CD14-positive monocyte (primary cell): ENCODE data around the gene ADAM19. TPM values are rescaled to one million over a fixed set of nuclear protein-coding genes. Genes with fewer than 3 reads are reported as not detected.

Source experiments
- DNase-seq, 3 donors: peaks; one replicate each; pipeline ENCODE4 v3.0.0-alpha.2; 2011 to 2022
- H2AFZ ChIP-seq: 2 replicates; pipeline ENCODE4 v1.6.0; 2012; ENCODE audit warnings: mild to moderate bottlenecking, low read depth, low read length, inconsistent platforms; ENCODE audit not compliant: insufficient read depth, poor library complexity, severe bottlenecking
- H3K27ac ChIP-seq, 2 donors: 1 replicate in 1 of 2; 2 replicates in 1 of 2; pipeline ENCODE4 v1.5.1; 2012 to 2013; ENCODE audit warnings: low read length in 2 of 2, control low read depth in 1 of 2, inconsistent platforms in 1 of 2, low read depth in 1 of 2, mild to moderate bottlenecking in 1 of 2
- H3K27me3 ChIP-seq, 2 donors: one replicate each; pipeline versions ENCODE4 v1.6.0 to v1.6.1; 2011 to 2013; ENCODE audit warnings: low read length in 2 of 2; ENCODE audit not compliant: control insufficient read depth in 2 of 2, insufficient read depth in 2 of 2
- H3K36me3 ChIP-seq, 2 donors: replicated peaks in 1 of 2; 1 replicate in 1 of 2; 2 replicates in 1 of 2; pipeline versions ENCODE4 v1.5.1 to v1.6.1; 2012 to 2013; ENCODE audit warnings: low read length in 2 of 2, control low read depth in 1 of 2, inconsistent platforms in 1 of 2, mild to moderate bottlenecking in 1 of 2; ENCODE audit not compliant: insufficient read depth in 2 of 2, control insufficient read depth in 1 of 2
- H3K4me1 ChIP-seq, 2 donors: 1 replicate in 1 of 2; 2 replicates in 1 of 2; pipeline versions ENCODE4 v1.5.1 to v1.6.1; 2012 to 2013; ENCODE audit warnings: low read length in 2 of 2, control low read depth in 1 of 2, inconsistent platforms in 1 of 2, mild to moderate bottlenecking in 1 of 2, moderate library complexity in 1 of 2; ENCODE audit not compliant: insufficient read depth in 2 of 2, control insufficient read depth in 1 of 2
- H3K4me2 ChIP-seq: replicated peaks from 2 replicates; pipeline ENCODE3; 2012; ENCODE audit warnings: low read length, moderate library complexity, mild to moderate bottlenecking; ENCODE audit not compliant: poor library complexity, severe bottlenecking; ENCODE audit errors: extremely low read depth
- H3K4me3 ChIP-seq, 3 experiments: fragments of 200-600 bp in 1 of 3; sonication (generic) in 1 of 3; replicated peaks in 1 of 3; 1 replicate in 2 of 3; 2 replicates in 1 of 3; pipeline ENCODE4 v1.5.1; 2011 to 2013; ENCODE audit warnings: low read length in 3 of 3, mild to moderate bottlenecking in 3 of 3, control low read depth in 2 of 3, low read depth in 2 of 3, inconsistent platforms in 1 of 3, moderate library complexity in 1 of 3
- H3K79me2 ChIP-seq: 2 replicates; pipeline ENCODE4 v1.6.0; 2012; ENCODE audit warnings: mild to moderate bottlenecking, control low read depth, inconsistent platforms, low read length, moderate library complexity; ENCODE audit not compliant: insufficient read depth
- H3K9ac ChIP-seq: 2 replicates; pipeline ENCODE4 v1.6.0; 2017; ENCODE audit warnings: low read length, mild to moderate bottlenecking; ENCODE audit not compliant: insufficient read depth, poor library complexity, severe bottlenecking
- H3K9me3 ChIP-seq, 2 donors: replicated peaks in 1 of 2; 1 replicate in 1 of 2; 2 replicates in 1 of 2; pipeline versions ENCODE4 v1.5.1 to v1.6.1; 2012 to 2013; ENCODE audit warnings: low read length in 2 of 2, control low read depth in 1 of 2; ENCODE audit not compliant: control insufficient read depth in 1 of 2, insufficient read depth in 1 of 2
- H4K20me1 ChIP-seq: 2 replicates; pipeline ENCODE4 v1.6.0; 2012; ENCODE audit warnings: mild to moderate bottlenecking, low read length, control low read depth, moderate library complexity; ENCODE audit not compliant: insufficient read depth
- H3K27ac Mint-ChIP-seq, 7 donors: one replicate each; pipeline ENCODE4 v1.8.0; 2020; ENCODE audit warnings: mild to moderate bottlenecking in 7 of 7, mixed read lengths in 7 of 7, moderate library complexity in 6 of 7, inconsistent platforms in 2 of 7
- H3K27me3 Mint-ChIP-seq, 3 donors: one replicate each; pipeline ENCODE4 v1.8.0; 2021 to 2022; ENCODE audit warnings: low read depth in 3 of 3, mild to moderate bottlenecking in 3 of 3, mixed read lengths in 3 of 3, moderate library complexity in 3 of 3, inconsistent platforms in 1 of 3
- H3K36me3 Mint-ChIP-seq, 2 donors: one replicate each; pipeline ENCODE4 v1.8.0; 2020; ENCODE audit warnings: mixed read lengths in 2 of 2, inconsistent platforms in 1 of 2, mild to moderate bottlenecking in 1 of 2
- H3K4me1 Mint-ChIP-seq: one replicate; pipeline ENCODE4 v1.8.0; 2020; ENCODE audit warnings: mild to moderate bottlenecking, mixed read lengths
- H3K4me3 Mint-ChIP-seq, 2 donors: one replicate each; pipeline ENCODE4 v1.8.0; 2020; ENCODE audit warnings: mild to moderate bottlenecking in 2 of 2, mixed read lengths in 2 of 2, moderate library complexity in 1 of 2
- H3K9me3 Mint-ChIP-seq, 7 donors: one replicate each; pipeline ENCODE4 v1.8.0; 2020 to 2022; ENCODE audit warnings: mixed read lengths in 7 of 7, mild to moderate bottlenecking in 6 of 7, moderate library complexity in 6 of 7, inconsistent platforms in 2 of 7
- WGBS: methylation state at CpG from one replicate; pipeline ENCODE4 v1.1.5; 2013; ENCODE audit warnings: missing lambda C conversion rate; ENCODE audit not compliant: insufficient coverage; 5-methylcytosine and 5-hydroxymethylcytosine counted together
- intact Hi-C, 2 donors: fragments of 100-400 bp; cut with micrococcal nuclease; formaldehyde crosslinking; loops; one replicate each; pipeline versions ENCODE4 v1.15.0 to v1.15.1; 2023
- polyA plus RNA-seq, 3 donors: library from polyadenylated mRNA; depleted of rRNA in 1 of 3; unstranded in 2 of 3; stranded (reverse) in 1 of 3; fragments of 300-500 nt in 2 of 3; fragments of >200 nt in 1 of 3; fragmentation: Illumina TruSeq in 2 of 3; gene quantifications; 1 replicate in 2 of 3; 2 replicates in 1 of 3; pipeline ENCODE4 v1.2.3, GENCODE V29; 2012 to 2021
- TF ChIP-seq, protein P1 (sequence below): fragments of 200-600 bp; IDR thresholded peaks from one replicate; pipeline ENCODE4 v1.8.0; 2022; ENCODE audit warnings: antibody characterized with exemption, mild to moderate bottlenecking

Gene ADAM19
- polyA plus RNA-seq, 3 donors, result 3.0 to 12.7 (median 6.2) TPM

DNA sequence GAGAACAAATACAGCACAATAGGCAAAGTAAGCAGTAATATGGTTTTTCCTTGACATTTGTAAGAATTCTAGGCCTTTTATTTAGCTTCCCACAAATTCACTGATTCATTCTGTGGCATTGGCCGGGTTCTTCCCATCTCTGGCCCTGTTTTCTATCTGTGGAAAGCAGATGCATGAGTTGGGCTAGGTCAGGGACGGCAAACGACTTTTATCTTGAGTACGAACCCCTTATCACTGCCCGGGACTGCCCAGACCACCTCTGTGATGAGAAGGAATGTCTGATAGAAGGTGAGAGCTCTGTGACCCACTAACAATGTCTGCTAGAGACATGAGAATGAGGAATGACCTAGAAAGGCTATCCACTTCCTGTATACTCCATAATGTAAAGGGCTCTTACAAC, 35.4 kb upstream of the ADAM19 start:
- Mint-ChIP-seq H3K9me3 (no peaks in the 10 kb centered on the region), H3K36me3 (no peaks in the 10 kb centered on the region), H3K4me1 (peaks cover 48% of the 10 kb centered on the region), H3K4me3 (no peak overlapping the region), H3K27me3 (peaks cover 0 to 4% (median 3%) of the 10 kb centered on the region in 3 donors), H3K27ac (peak overlapping the region in 4 of 7 donors; percentile 35 to 58 (median 51))
- no CpG with 5 or more reads among the region's 5 CpGs for WGBS
- H3K9ac ChIP-seq, result no peak overlapping the region
- no peaks in the 10 kb centered on the region for H3K9me3 ChIP-seq
- H3K4me3 ChIP-seq, result no peak overlapping the region
- no peak for DNase-seq
- H2AFZ ChIP-seq, result no peak overlapping the region
- peaks cover 26 to 53% of the 10 kb centered on the region in 2 donors for H3K4me1 ChIP-seq
- no peak overlapping the region for H3K4me2 ChIP-seq
- H3K27ac ChIP-seq, result no peak overlapping the region
- TF ChIP-seq, protein P1, sequence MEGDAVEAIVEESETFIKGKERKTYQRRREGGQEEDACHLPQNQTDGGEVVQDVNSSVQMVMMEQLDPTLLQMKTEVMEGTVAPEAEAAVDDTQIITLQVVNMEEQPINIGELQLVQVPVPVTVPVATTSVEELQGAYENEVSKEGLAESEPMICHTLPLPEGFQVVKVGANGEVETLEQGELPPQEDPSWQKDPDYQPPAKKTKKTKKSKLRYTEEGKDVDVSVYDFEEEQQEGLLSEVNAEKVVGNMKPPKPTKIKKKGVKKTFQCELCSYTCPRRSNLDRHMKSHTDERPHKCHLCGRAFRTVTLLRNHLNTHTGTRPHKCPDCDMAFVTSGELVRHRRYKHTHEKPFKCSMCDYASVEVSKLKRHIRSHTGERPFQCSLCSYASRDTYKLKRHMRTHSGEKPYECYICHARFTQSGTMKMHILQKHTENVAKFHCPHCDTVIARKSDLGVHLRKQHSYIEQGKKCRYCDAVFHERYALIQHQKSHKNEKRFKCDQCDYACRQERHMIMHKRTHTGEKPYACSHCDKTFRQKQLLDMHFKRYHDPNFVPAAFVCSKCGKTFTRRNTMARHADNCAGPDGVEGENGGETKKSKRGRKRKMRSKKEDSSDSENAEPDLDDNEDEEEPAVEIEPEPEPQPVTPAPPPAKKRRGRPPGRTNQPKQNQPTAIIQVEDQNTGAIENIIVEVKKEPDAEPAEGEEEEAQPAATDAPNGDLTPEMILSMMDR, result no peak
- H4K20me1 ChIP-seq, result no peaks in the 10 kb centered on the region
- H3K27me3 ChIP-seq, result no peaks in the 10 kb centered on the region
- no peaks in the 10 kb centered on the region for H3K79me2 ChIP-seq
- no peaks in the 10 kb centered on the region for H3K36me3 ChIP-seq
- intact Hi-C loops, result loop anchor here (10.0 kb wide), 2 partner anchors 46 to 54 kb away; no protein-coding TSS in a partner anchor

DNA sequence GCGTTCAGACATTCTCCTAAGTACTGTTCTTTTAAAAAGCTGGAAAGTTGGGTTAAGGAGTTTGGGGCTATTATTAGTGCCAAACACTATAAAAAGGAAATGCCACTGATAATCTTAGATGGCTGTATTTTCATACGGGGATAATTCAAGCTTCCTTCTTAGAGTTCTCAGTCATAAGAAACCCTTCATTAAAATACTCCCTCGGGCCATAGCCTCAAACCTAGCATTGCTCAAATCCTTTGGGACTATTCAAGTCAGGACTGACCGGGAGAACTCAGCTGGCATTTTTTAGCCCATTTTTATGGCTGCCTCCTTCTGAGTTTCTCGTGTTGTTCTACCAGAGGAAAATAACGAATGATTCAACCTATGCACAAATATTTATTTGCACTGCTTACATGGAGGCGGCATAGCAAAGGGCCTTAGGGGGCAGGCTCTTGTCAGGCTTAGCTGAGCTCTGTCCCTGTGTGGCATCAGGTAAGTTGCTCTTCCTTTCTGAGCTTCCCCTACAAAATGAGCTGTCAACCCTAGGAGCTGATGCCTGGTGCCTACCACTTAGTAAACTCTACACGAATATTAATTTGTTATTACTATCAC, 33.5 kb upstream of the ADAM19 start:
- no peaks in the 10 kb centered on the region for H3K79me2 ChIP-seq
- H3K36me3 ChIP-seq, result no peaks in the 10 kb centered on the region
- H3K4me3 Mint-ChIP-seq, result no peak overlapping the region
- peaks cover 53% of the 10 kb centered on the region for H3K4me1 Mint-ChIP-seq
- TF ChIP-seq, protein P1, result no peak
- no peaks in the 10 kb centered on the region for H3K9me3 ChIP-seq
- peaks cover 0 to 4% (median 4%) of the 10 kb centered on the region in 3 donors for H3K27me3 Mint-ChIP-seq
- H3K4me1 ChIP-seq, result peaks cover 33 to 60% of the 10 kb centered on the region in 2 donors
- no peak overlapping the region for H3K4me2 ChIP-seq
- H3K9ac ChIP-seq, result no peak overlapping the region
- no peak overlapping the region for H3K27ac ChIP-seq
- H3K4me3 ChIP-seq, result no peak overlapping the region
- no peaks in the 10 kb centered on the region for H3K36me3 Mint-ChIP-seq
- intact Hi-C loops, result loop anchor here in 1 of 2 donors (10.0 kb wide), 1 partner anchor 54 kb away; no protein-coding TSS in a partner anchor
- 98% methylated on average over 6 of the region's 8 CpGs for WGBS
- peak overlapping the region in 1 of 7 donors; percentile 1 for H3K27ac Mint-ChIP-seq
- no peaks in the 10 kb centered on the region for H4K20me1 ChIP-seq
- H3K9me3 Mint-ChIP-seq, result peaks cover 0 to 2% (median 0%) of the 10 kb centered on the region in 7 donors
- H3K27me3 ChIP-seq, result no peaks in the 10 kb centered on the region
- no peak overlapping the region for H2AFZ ChIP-seq
- no peak for DNase-seq
